IPS-20b (cell line): ENCODE measurements around the gene TIGD2.

Source experiments
- H3K27ac ChIP-seq: one replicate; pipeline ENCODE4 v1.5.1; 2013; ENCODE audit warnings: low read length
- H3K27me3 ChIP-seq: 2 replicates; pipeline ENCODE4 v1.6.1; 2013; ENCODE audit warnings: mild to moderate bottlenecking, low read length, inconsistent platforms; ENCODE audit not compliant: insufficient read depth
- H3K36me3 ChIP-seq: 2 replicates; pipeline ENCODE4 v1.6.1; 2013; ENCODE audit warnings: low read depth, mild to moderate bottlenecking, inconsistent platforms, low read length, moderate library complexity; ENCODE audit not compliant: insufficient read depth
- H3K4me1 ChIP-seq: 2 replicates; pipeline ENCODE4 v1.6.1; 2013; ENCODE audit warnings: mild to moderate bottlenecking, control low read depth, inconsistent platforms, low read length, moderate library complexity; ENCODE audit not compliant: insufficient read depth
- H3K4me3 ChIP-seq: 2 replicates; pipeline ENCODE4 v1.5.1; 2013; ENCODE audit warnings: mild to moderate bottlenecking, low read length, inconsistent platforms
- H3K9ac ChIP-seq: 2 replicates; pipeline ENCODE4 v1.6.1; 2013; ENCODE audit warnings: low read depth, mild to moderate bottlenecking, inconsistent platforms, low read length, moderate library complexity
- H3K9me3 ChIP-seq: 2 replicates; pipeline ENCODE4 v1.6.1; 2013; ENCODE audit warnings: mild to moderate bottlenecking, low read depth, low read length, inconsistent platforms; ENCODE audit not compliant: insufficient read depth

The TIGD2 gene

DNA sequence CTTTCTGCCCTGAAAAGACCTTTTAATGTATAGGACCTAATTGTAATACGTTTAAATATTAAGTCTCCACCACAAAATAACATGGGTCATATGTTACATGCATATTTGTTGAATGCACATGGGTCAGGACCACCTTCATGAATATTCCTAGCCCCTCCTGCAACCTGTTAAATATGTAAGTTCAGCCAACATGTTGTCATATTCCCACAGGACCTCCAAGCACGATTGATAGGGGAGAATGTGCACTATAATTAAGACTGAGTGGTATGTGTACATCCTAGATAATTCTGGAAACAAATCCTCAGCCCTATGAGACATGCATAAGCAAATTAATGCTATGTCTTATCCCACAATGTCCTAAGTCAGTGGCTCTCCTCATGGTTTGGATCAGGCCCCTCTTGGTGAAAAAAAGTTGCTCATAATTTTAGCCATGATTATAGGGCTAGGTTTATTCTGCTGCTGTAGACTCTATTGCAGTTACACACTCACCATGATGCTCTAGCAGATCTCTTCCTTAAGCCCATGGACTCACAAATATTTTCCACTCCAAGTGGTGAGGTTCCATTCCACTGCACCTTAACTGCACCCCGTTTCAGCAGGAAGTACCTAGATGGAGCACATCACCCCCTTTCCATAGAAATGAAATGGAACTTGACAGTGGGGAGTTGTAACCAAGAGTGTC lies 10.2 kb downstream of the TIGD2 start:
- Histone ChIP-seq H3K4me3 (no peak overlapping the region), H3K4me1 (peaks cover 5% of the 10 kb centered on the region; the same call in 1 of the 2 replicates), H3K9ac (no peak overlapping the region), H3K36me3 (no peaks in the 10 kb centered on the region), H3K27me3 (no peaks in the 10 kb centered on the region), H3K9me3 (no peaks in the 10 kb centered on the region), H3K27ac (no peak overlapping the region)

GRCh38 chr4:89123451-89123851 lies 12.1 kb downstream of the TIGD2 start:
- H3K4me1 ChIP-seq: peaks cover 5% of the 10 kb centered on the region; the same call in 1 of the 2 replicates
- no peaks in the 10 kb centered on the region for H3K36me3 ChIP-seq
- no peak overlapping the region for H3K9ac ChIP-seq
- no peak overlapping the region for H3K27ac ChIP-seq
- H3K27me3 ChIP-seq: no peaks in the 10 kb centered on the region
- no peaks in the 10 kb centered on the region for H3K9me3 ChIP-seq
- H3K4me3 ChIP-seq: no peak overlapping the region

DNA sequence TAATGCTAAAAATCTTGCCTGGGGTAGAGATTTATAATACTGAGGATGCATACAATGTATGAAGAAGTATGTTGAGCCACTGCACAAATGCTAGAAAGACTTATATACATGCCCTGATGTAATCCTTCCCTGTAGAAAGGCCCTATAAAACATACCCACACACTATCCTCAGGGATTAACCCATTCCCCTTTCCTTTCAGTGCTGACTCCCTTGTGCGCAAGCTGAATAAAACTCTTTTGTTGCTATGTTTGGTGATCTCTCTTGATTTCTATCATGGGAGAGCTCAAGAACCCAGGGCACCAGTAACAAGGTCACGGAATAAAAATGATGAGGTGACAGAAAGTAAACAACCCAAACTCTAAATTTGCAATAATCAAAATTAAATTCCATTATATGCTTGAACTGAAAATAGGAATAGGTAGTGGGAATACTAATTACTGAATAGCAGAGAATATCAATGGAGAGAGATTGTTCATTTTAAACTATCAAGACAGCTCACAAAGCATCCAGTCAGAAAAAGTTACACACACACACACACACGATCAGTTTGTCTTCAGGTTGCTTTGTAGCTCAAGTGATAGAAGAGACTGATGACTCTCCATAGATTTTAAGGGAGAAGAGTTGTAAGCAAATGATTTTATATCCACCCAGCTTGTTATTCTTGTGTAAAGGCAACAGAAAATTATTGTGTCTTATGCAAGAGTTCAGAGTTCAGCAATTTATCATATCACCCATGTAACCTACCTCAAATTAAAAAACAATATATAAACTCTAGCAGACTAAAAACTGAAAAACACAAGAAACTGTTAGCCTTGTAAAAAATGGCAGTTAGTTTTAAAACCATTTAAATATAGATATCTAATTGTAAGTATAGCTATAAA lies 14.8 kb downstream of the TIGD2 start:
- Histone ChIP-seq H3K4me3 (no peak overlapping the region), H3K36me3 (no peaks in the 10 kb centered on the region), H3K4me1 (peaks cover 5% of the 10 kb centered on the region; the same call in 1 of the 2 replicates), H3K9me3 (no peaks in the 10 kb centered on the region), H3K27me3 (no peaks in the 10 kb centered on the region), H3K9ac (no peak overlapping the region), H3K27ac (no peak overlapping the region)

DNA sequence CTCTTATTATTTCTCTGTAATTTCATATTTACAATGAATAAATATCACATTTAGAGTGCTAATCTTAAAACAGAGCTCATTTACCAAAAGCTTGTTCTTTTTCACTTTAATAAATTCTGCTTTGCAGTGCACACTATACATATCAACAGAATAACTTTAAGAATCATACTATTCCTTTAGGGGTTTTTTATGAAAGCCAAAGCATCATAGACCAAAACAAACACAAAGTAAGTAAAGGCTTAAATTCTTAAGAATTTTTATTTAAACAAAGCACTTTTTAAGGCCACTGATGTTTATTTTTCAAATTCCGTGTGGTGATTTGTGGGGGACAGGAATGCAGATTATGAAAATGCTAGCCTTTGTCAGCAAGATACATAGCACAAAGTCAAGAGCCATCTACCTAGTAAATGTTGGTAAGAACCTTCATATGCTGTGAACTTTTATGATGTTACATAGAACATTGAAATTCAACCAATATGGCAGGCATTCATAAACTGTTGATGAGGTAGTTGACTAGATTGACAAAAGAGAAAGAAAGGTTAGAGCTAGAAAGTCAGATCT lies 17.8 kb downstream of the TIGD2 start:
- Histone ChIP-seq H3K9ac (no peak overlapping the region), H3K36me3 (no peaks in the 10 kb centered on the region), H3K4me1 (no peaks in the 10 kb centered on the region), H3K27me3 (no peaks in the 10 kb centered on the region), H3K27ac (no peak overlapping the region), H3K4me3 (no peak overlapping the region), H3K9me3 (no peaks in the 10 kb centered on the region)

GRCh38 chr4:89134775-89135319 lies 23.5 kb downstream of the TIGD2 start:
- H3K9ac ChIP-seq: no peak overlapping the region

DNA sequence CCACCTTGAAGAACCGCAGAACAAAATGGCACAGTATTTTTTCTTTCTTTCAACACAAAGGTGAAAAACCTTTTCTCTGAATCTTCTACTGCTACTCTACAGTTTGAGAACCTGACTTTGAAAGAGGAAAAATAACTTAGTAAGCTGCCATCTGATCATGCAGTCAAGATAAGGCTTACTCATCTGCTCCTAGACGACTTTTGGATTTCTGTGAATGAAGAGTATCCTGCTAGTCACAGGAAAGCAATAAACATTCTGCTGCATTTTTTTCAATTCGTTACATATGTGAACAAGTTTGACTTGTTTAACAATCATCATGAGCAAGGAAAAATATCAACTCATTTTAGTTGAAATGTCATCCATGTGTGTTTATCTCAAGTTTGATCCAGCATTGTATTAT lies 25.2 kb downstream of the TIGD2 start:
- no peak overlapping the region for H3K4me3 ChIP-seq
- no peaks in the 10 kb centered on the region for H3K9me3 ChIP-seq
- no peak overlapping the region for H3K27ac ChIP-seq
- no peaks in the 10 kb centered on the region for H3K27me3 ChIP-seq
- no peak overlapping the region for H3K9ac ChIP-seq
- H3K4me1 ChIP-seq: peaks cover 3% of the 10 kb centered on the region; the same call in 1 of the 2 replicates
- H3K36me3 ChIP-seq: no peaks in the 10 kb centered on the region

More at GRCh38 chr4:89134775-89135319, 23.5 kb downstream of the TIGD2 start:
- Histone ChIP-seq H3K27ac (no peak overlapping the region), H3K4me3 (no peak overlapping the region), H3K36me3 (no peaks in the 10 kb centered on the region), H3K9me3 (no peaks in the 10 kb centered on the region), H3K27me3 (no peaks in the 10 kb centered on the region), H3K4me1 (peaks cover 3% of the 10 kb centered on the region; the same call in 1 of the 2 replicates)

DNA sequence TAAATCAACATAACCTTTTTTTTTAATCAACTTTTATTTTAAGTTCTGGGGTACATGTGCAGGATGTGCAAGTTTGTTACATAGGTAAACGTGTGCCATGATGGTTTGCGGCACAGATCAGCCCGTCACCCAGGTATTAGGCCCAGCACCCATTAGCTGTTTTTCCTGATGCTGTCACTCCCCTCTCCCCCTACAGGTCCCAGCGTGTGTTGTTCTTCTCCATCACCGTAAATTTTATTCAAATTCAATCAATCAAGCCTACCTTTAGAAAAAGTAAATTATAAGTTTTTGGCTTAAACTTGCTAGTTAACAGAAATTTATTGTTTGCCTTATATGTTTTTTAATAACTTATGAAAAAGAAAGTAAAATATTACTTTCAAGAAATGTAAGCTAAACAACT lies 25.9 kb downstream of the TIGD2 start:
- Histone ChIP-seq H3K4me1 (peaks cover 3% of the 10 kb centered on the region; the same call in 1 of the 2 replicates), H3K27me3 (no peaks in the 10 kb centered on the region)

GRCh38 chr4:89137695-89138094 lies 26.4 kb downstream of the TIGD2 start:
- Histone ChIP-seq H3K4me1 (peaks cover 3% of the 10 kb centered on the region; the same call in 1 of the 2 replicates), H3K4me3 (no peak overlapping the region)

More for the DNA sequence above, 25.9 kb downstream of the TIGD2 start:
- H3K9me3 ChIP-seq: no peaks in the 10 kb centered on the region
- no peaks in the 10 kb centered on the region for H3K36me3 ChIP-seq
- H3K9ac ChIP-seq: no peak overlapping the region
- no peak overlapping the region for H3K27ac ChIP-seq
- no peak overlapping the region for H3K4me3 ChIP-seq

GRCh38 chr4:89140168-89140759 lies 28.9 kb downstream of the TIGD2 start:
- no peak overlapping the region for H3K4me3 ChIP-seq
- no peak overlapping the region for H3K27ac ChIP-seq
- H3K9ac ChIP-seq: no peak overlapping the region
- H3K9me3 ChIP-seq: no peaks in the 10 kb centered on the region; the same call in none of the 2 replicates
- H3K36me3 ChIP-seq: no peaks in the 10 kb centered on the region
- no peaks in the 10 kb centered on the region for H3K27me3 ChIP-seq
- no peaks in the 10 kb centered on the region; the same call in 1 of the 2 replicates for H3K4me1 ChIP-seq

More at GRCh38 chr4:89137695-89138094, 26.4 kb downstream of the TIGD2 start:
- Histone ChIP-seq H3K36me3 (no peaks in the 10 kb centered on the region), H3K27me3 (no peaks in the 10 kb centered on the region), H3K9me3 (no peaks in the 10 kb centered on the region), H3K27ac (no peak overlapping the region), H3K9ac (no peak overlapping the region)

- H3K4me1 ChIP-seq: no peaks in the 10 kb centered on the region
- no peak overlapping the region for H3K27ac ChIP-seq
- no peak overlapping the region for H3K4me3 ChIP-seq
- H3K9ac ChIP-seq: no peak overlapping the region
- no peaks in the 10 kb centered on the region; the same call in none of the 2 replicates for H3K9me3 ChIP-seq
- no peaks in the 10 kb centered on the region for H3K27me3 ChIP-seq
- H3K36me3 ChIP-seq: no peaks in the 10 kb centered on the region
Measured at GRCh38 chr4:89142691-89143669, 31.6 kb downstream of the TIGD2 start.
